ENCODE data around the gene LRRC43.

DNA sequence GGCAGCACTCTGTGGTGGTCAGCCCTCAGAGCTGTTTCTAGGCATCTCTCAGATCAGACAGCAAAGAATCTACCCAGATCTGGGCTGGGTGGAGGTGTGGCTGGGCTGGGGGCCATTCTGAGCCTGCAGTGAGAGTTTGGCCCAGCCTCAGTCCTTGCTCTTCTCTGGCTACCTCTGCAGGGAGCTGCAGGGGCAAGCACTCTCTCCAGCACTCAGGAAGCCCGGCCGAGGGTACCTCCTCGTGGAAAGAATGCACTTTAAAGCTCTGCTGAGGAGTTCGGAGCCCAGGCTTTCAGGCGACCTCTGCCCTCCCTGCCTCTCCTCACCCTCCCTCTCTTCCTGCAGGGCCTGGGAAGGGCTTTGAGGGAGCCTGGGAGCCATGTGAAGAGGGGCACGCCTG, 40.1 kb upstream of the LRRC43 start:
- TF ChIP-seq CREB1 (CRISPR knock-in tag; IDR thresholded peaks at IDR 0.05; ENCODE audit: low read depth): no peak
- TF ChIP-seq, protein P1, sequence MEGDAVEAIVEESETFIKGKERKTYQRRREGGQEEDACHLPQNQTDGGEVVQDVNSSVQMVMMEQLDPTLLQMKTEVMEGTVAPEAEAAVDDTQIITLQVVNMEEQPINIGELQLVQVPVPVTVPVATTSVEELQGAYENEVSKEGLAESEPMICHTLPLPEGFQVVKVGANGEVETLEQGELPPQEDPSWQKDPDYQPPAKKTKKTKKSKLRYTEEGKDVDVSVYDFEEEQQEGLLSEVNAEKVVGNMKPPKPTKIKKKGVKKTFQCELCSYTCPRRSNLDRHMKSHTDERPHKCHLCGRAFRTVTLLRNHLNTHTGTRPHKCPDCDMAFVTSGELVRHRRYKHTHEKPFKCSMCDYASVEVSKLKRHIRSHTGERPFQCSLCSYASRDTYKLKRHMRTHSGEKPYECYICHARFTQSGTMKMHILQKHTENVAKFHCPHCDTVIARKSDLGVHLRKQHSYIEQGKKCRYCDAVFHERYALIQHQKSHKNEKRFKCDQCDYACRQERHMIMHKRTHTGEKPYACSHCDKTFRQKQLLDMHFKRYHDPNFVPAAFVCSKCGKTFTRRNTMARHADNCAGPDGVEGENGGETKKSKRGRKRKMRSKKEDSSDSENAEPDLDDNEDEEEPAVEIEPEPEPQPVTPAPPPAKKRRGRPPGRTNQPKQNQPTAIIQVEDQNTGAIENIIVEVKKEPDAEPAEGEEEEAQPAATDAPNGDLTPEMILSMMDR (conservative IDR thresholded peaks at IDR 0.05; ENCODE audit: low read depth in 2 of 2): no peak
- TF ChIP-seq POLR2AphosphoS5 (IDR thresholded peaks at IDR 0.05; ENCODE audit: low read depth): no peak
- no peak for TF ChIP-seq NANOG (IDR thresholded peaks at IDR 0.05; ENCODE audit: borderline replicate concordance)
- no peak for TF ChIP-seq EZH2 (IDR thresholded peaks at IDR 0.05; ENCODE audit: low read depth, unreplicated experiment)
- TF ChIP-seq EZH2phosphoT487 (IDR thresholded peaks at IDR 0.05; ENCODE audit: unreplicated experiment): no peak
- TF ChIP-seq, protein P2, sequence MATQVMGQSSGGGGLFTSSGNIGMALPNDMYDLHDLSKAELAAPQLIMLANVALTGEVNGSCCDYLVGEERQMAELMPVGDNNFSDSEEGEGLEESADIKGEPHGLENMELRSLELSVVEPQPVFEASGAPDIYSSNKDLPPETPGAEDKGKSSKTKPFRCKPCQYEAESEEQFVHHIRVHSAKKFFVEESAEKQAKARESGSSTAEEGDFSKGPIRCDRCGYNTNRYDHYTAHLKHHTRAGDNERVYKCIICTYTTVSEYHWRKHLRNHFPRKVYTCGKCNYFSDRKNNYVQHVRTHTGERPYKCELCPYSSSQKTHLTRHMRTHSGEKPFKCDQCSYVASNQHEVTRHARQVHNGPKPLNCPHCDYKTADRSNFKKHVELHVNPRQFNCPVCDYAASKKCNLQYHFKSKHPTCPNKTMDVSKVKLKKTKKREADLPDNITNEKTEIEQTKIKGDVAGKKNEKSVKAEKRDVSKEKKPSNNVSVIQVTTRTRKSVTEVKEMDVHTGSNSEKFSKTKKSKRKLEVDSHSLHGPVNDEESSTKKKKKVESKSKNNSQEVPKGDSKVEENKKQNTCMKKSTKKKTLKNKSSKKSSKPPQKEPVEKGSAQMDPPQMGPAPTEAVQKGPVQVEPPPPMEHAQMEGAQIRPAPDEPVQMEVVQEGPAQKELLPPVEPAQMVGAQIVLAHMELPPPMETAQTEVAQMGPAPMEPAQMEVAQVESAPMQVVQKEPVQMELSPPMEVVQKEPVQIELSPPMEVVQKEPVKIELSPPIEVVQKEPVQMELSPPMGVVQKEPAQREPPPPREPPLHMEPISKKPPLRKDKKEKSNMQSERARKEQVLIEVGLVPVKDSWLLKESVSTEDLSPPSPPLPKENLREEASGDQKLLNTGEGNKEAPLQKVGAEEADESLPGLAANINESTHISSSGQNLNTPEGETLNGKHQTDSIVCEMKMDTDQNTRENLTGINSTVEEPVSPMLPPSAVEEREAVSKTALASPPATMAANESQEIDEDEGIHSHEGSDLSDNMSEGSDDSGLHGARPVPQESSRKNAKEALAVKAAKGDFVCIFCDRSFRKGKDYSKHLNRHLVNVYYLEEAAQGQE (IDR thresholded peaks at IDR 0.05; ENCODE audit: unreplicated experiment): no peak

Data from GM23338 (cell line).